ENCODE data around the gene TSPYL4.

Gene TSPYL4

DNA sequence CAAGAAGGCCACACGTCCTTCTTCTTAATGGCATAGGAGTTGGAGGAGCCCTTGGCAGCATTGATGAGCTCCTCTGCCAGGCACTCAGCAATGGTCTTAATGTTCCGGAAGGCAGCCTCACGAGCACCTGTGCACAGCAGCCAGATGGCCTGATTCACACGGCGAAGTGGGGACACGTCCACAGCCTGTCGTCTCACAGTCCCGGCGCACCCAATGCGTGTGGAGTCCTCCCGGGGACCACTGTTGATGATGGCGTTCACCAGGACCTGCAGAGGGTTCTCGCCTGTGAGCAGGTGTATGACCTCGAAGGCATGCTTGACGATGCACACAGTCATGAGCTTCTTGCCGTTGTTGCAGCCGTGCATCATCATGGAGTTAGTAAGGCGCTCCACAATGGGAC is 4.6 kb upstream of the TSPYL4 start:
- DNase-seq (ENCODE audit: extremely low read depth, insufficient read length) = no peak
- no peaks in the 10 kb centered on the region; the same call in 1 of the 2 replicates for H3K36me3 ChIP-seq (ENCODE audit: control insufficient read depth, insufficient read depth, low read length)
- no peaks in the 10 kb centered on the region for H3K27me3 ChIP-seq (replicated peaks; ENCODE audit: control insufficient read depth, insufficient read depth, low read length)
- TF ChIP-seq, protein P1, sequence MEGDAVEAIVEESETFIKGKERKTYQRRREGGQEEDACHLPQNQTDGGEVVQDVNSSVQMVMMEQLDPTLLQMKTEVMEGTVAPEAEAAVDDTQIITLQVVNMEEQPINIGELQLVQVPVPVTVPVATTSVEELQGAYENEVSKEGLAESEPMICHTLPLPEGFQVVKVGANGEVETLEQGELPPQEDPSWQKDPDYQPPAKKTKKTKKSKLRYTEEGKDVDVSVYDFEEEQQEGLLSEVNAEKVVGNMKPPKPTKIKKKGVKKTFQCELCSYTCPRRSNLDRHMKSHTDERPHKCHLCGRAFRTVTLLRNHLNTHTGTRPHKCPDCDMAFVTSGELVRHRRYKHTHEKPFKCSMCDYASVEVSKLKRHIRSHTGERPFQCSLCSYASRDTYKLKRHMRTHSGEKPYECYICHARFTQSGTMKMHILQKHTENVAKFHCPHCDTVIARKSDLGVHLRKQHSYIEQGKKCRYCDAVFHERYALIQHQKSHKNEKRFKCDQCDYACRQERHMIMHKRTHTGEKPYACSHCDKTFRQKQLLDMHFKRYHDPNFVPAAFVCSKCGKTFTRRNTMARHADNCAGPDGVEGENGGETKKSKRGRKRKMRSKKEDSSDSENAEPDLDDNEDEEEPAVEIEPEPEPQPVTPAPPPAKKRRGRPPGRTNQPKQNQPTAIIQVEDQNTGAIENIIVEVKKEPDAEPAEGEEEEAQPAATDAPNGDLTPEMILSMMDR (IDR thresholded peaks at IDR 0.05; ENCODE audit: insufficient read depth, low read length, poor library complexity, severe bottlenecking) = no peak
- H3K4me3 ChIP-seq (replicated peaks; ENCODE audit: low read depth, low read length) = no peak overlapping the region

DNA sequence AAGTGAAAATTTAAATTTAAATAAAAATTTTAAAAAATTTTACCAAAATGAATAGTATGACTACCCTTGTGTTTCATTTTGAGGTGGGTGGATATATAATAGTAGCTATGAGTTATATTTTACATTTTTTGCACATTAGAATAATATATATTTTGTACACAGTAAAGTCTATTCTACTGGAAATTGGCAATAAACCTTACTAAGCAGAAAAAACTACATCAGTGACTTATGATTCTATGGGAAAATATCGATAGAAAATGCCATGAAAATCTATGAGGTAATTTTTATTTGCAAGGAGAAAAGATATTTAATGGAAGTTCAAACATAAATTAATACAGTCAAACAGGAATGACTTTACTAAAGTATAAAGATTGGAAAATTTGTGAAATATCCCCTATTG is 2.8 kb upstream of the TSPYL4 start:
- Histone ChIP-seq H3K4me3 (replicated peaks; ENCODE audit: low read depth, low read length) (no peak overlapping the region), H3K36me3 (ENCODE audit: control insufficient read depth, insufficient read depth, low read length) (no peaks in the 10 kb centered on the region; the same call in 1 of the 2 replicates), H3K27me3 (replicated peaks; ENCODE audit: control insufficient read depth, insufficient read depth, low read length) (no peaks in the 10 kb centered on the region)
- TF ChIP-seq, protein P1 (IDR thresholded peaks at IDR 0.05; ENCODE audit: insufficient read depth, low read length, poor library complexity, severe bottlenecking) = no peak
- no peak for DNase-seq (ENCODE audit: extremely low read depth, insufficient read length)

DNA sequence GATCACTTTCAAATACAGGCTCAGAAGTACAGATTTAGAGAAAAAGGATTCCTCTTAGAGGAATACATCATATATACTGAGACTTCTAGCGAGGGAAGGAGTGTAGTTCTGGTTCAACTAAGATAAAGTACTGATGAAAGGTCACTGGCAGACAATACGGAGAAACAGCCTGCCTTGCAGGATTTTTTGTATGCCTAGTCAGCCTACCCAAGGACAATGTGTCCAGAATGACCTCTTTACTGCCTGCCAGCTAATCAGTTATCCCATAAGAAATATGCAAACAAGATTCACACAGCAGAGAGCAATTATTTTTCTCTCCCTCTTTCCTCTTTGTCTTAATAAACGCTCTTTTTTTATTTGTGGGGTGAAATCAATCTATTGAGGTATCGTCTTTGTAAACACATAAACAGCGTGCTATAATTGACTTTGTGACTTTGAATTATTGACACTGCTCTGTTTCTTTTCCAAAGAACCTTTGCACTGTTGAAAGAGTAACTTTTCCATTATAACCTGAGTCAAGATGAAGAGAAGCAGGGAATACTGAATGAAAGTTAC is 1.4 kb upstream of the TSPYL4 start:
- DNase-seq (ENCODE audit: extremely low read depth, insufficient read length) = no peak
- TF ChIP-seq, protein P1 (IDR thresholded peaks at IDR 0.05; ENCODE audit: insufficient read depth, low read length, poor library complexity, severe bottlenecking) = no peak
- H3K36me3 ChIP-seq (ENCODE audit: control insufficient read depth, insufficient read depth, low read length) = no peaks in the 10 kb centered on the region; the same call in none of the 2 replicates
- no peak overlapping the region for H3K4me3 ChIP-seq (replicated peaks; ENCODE audit: low read depth, low read length)
- H3K27me3 ChIP-seq (replicated peaks; ENCODE audit: control insufficient read depth, insufficient read depth, low read length) = no peaks in the 10 kb centered on the region

DNA sequence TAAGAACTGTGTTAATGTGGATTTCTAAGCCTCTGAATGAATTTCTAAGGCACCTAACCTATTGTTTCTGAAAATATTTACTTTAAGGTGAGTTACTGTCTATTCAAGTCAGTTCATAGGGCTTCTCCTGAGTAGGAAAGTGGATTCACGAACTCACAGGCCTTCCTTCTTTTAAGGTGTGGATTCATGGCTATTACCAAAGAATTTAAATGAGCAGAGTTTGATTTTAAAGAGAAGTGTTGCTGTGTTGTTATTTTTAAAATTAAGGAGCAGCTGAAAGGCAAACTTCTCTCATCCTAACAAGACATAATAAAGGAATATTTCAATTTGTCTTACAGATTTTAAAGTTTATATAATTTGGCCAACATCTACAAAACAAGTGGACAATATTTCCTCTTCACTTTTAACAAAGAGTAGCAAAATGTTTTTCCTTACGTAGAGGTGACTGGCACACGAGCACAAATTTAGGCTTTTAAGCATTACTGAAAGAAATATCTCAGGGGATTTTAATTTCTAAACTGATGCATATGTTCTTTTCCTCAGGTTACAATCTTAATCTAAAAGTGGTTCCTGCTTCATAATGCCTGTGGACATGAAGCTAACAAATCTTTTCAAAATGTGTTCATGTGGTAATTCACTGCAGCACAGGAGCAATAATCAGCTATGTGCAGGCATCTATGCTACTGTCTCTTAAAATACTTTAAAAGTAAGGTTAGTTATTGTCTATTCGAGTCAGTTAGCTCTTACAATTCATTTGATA is 602 bp upstream of the TSPYL4 start:
- Histone ChIP-seq H3K36me3 (ENCODE audit: control insufficient read depth, insufficient read depth, low read length) (no peaks in the 10 kb centered on the region; the same call in none of the 2 replicates), H3K4me3 (replicated peaks; ENCODE audit: low read depth, low read length) (peak overlapping the region; percentile 87), H3K27me3 (replicated peaks; ENCODE audit: control insufficient read depth, insufficient read depth, low read length) (no peaks in the 10 kb centered on the region)
- DNase-seq (ENCODE audit: extremely low read depth, insufficient read length) = no peak
- TF ChIP-seq, protein P1 (IDR thresholded peaks at IDR 0.05; ENCODE audit: insufficient read depth, low read length, poor library complexity, severe bottlenecking) = no peak

DNA sequence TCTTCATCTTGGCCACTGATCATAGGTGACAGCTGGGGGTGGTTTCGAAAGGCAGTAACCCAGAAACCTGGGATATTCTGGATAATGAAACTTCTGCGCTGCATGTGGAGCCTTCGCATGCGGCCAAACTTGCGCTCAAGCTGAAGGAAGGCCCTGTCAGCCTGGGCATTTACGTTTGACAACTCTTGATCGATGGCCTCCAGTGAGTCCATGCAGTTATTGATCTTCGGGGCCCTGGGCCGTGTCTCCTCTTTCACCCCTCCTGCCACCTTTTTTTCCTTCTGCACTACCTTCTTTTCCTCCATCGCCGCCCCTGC is 729 bp downstream of the TSPYL4 start:
- TF ChIP-seq, protein P1 (IDR thresholded peaks at IDR 0.05; ENCODE audit: insufficient read depth, low read length, poor library complexity, severe bottlenecking) = no peak
- DNase-seq (ENCODE audit: extremely low read depth, insufficient read length) = no peak
- Histone ChIP-seq H3K4me3 (replicated peaks; ENCODE audit: low read depth, low read length) (peak overlapping the region; percentile 87), H3K36me3 (ENCODE audit: control insufficient read depth, insufficient read depth, low read length) (no peaks in the 10 kb centered on the region; the same call in none of the 2 replicates), H3K27me3 (replicated peaks; ENCODE audit: control insufficient read depth, insufficient read depth, low read length) (no peaks in the 10 kb centered on the region)

Data from GM06990 (cell line).